Activated naive CD4-positive, alpha-beta T cell treated with anti-CD3 and anti-CD28 coated beads, Interleukin-2, amount 10 ng/mL, durations not matched to agents 7 days and 5 days (primary cell): Measurements from ENCODE around the gene ZNF470.

Experiments used
- CTCF ChIA-PET: fragments of 350-600 bp; sonication (Branson Sonifier 250); formaldehyde crosslinking; loops from one replicate; lab custom pipeline; 2021; ENCODE audit warnings: antibody characterized with exemption; lab: Charles Lee
- DNase-seq: peaks from one replicate; pipeline ENCODE4 v3.0.0-alpha.2; 2020
- H3K27ac Mint-ChIP-seq: one replicate; pipeline ENCODE4 v1.8.0; 2021; ENCODE audit warnings: mild to moderate bottlenecking, moderate library complexity, mixed read lengths
- H3K27me3 Mint-ChIP-seq: one replicate; pipeline ENCODE4 v1.8.0; 2021; ENCODE audit warnings: mild to moderate bottlenecking, mixed read lengths
- H3K36me3 Mint-ChIP-seq: one replicate; pipeline ENCODE4 v1.8.0; 2021; ENCODE audit warnings: mixed read lengths
- H3K4me1 Mint-ChIP-seq: one replicate; pipeline ENCODE4 v1.8.0; 2021; ENCODE audit warnings: mixed read lengths
- H3K4me3 Mint-ChIP-seq: one replicate; pipeline ENCODE4 v1.8.0; 2021; ENCODE audit warnings: mild to moderate bottlenecking, moderate library complexity, mixed read lengths
- H3K9me3 Mint-ChIP-seq: one replicate; pipeline ENCODE4 v1.8.0; 2021; ENCODE audit warnings: mixed read lengths

The ZNF470 gene

DNA sequence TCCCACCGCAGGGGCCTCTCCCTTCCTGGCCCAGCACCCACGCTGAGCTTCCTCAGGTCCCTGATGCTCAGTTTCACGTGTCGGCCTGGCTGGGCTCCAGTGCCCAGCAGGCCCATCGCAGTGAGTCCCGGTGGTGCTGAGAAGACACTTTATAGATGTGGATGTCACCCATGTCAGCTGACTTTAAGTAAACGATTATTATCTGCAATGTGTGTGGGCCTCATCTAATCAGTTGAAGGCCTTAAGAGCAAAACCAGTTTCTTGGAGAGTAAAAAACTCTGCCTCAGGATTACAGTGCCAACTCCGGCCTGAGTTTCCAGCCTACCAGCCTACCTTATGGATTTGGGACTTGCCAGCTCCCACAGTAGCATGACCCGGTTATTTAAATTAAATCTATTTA, 58.4 kb downstream of the ZNF470 start:
- no peak for DNase-seq
- CTCF ChIA-PET: no interaction called here
- H3K27me3 Mint-ChIP-seq: no peaks in the 10 kb centered on the region
- H3K9me3 Mint-ChIP-seq: peaks cover 63% of the 10 kb centered on the region
- no peak overlapping the region for H3K4me3 Mint-ChIP-seq
- peaks cover 30% of the 10 kb centered on the region for H3K36me3 Mint-ChIP-seq
- no peaks in the 10 kb centered on the region for H3K4me1 Mint-ChIP-seq
- H3K27ac Mint-ChIP-seq: peak overlapping the region; percentile 65

DNA sequence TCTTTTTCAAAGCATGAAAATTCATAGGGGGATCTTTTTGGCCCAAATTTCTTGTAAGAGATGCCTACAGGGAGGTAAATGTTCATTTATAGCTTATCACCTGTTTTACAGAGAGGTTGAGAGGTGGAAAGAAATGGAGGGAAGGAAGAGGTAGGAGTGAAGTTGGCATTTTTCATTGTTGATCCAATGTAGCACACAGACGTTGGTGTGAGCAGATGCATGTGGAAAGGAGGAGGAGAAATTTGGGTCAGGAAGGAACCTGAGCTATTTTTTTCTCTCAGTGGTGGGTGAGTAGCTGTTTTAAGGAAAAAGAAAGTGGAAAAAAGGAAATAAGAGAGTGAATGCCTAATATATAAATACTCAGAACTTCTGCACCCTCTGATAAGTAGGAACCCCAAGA, 65.8 kb downstream of the ZNF470 start:
- no peaks in the 10 kb centered on the region for H3K4me1 Mint-ChIP-seq
- H3K4me3 Mint-ChIP-seq: no peak overlapping the region
- DNase-seq: no peak
- CTCF ChIA-PET: no interaction called here
- H3K27ac Mint-ChIP-seq: no peak overlapping the region
- H3K9me3 Mint-ChIP-seq: peaks cover 68% of the 10 kb centered on the region
- H3K36me3 Mint-ChIP-seq: no peaks in the 10 kb centered on the region
- no peaks in the 10 kb centered on the region for H3K27me3 Mint-ChIP-seq

DNA sequence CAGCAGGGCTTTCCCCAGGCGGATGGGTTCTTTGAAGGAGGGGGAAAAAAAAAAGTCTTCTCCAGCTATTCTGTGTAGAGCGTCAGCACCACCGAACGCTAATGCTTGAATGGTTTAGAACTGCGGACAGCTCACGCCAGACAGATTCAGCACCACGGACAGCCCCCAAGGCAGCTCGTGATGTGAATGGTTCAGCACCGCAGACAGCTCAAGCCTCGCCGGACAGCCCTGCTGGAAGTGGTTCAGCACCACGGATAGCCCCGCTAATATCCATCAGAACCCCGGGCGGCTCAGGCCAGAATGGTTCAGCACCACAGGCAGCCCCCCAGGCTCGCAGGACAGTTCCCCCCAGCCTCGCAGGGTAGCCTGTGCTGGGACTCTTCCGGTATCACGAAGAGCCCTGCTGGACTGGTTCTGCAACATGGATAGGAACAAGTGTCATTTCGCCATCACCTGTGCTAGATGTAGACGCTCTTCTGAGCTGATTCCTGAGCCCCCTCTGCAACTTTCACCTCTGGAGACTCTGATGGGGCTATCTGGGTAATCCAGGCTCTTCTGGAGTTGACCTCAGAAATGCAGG, 70.8 kb downstream of the ZNF470 start:
- Mint-ChIP-seq H3K4me3 (no peak overlapping the region), H3K9me3 (peaks cover 53% of the 10 kb centered on the region), H3K4me1 (no peaks in the 10 kb centered on the region), H3K36me3 (no peaks in the 10 kb centered on the region), H3K27me3 (no peaks in the 10 kb centered on the region), H3K27ac (no peak overlapping the region)
- CTCF ChIA-PET: no interaction called here
- peak; percentile 78 for DNase-seq
